Trophoblast cell (in vitro differentiated cells and primary cell): ENCODE results near the gene ZFAND3.

Source experiments
- DNase-seq, 2 donors: peaks; one replicate each; pipeline ENCODE4 v3.0.0-alpha.2; 2016
- H2AFZ ChIP-seq: 2 replicates; pipeline ENCODE4 v1.6.1; 2013; ENCODE audit warnings: low read length, moderate library complexity, mild to moderate bottlenecking; ENCODE audit not compliant: insufficient read depth, poor library complexity
- H2AK5ac ChIP-seq: 2 replicates; pipeline ENCODE4 v1.6.1; 2013; ENCODE audit warnings: mild to moderate bottlenecking, low read length
- H2BK120ac ChIP-seq: 2 replicates; pipeline ENCODE4 v1.6.1; 2013; ENCODE audit warnings: low read length, mild to moderate bottlenecking, moderate library complexity; ENCODE audit not compliant: insufficient read depth, poor library complexity
- H2BK12ac ChIP-seq: 2 replicates; pipeline ENCODE4 v1.6.1; 2013; ENCODE audit warnings: mild to moderate bottlenecking, low read length, moderate library complexity
- H2BK5ac ChIP-seq: 2 replicates; pipeline ENCODE4 v1.6.1; 2013; ENCODE audit warnings: low read length, low read depth, moderate library complexity, mild to moderate bottlenecking; ENCODE audit not compliant: poor library complexity
- H3K14ac ChIP-seq: 2 replicates; pipeline ENCODE4 v1.6.1; 2013; ENCODE audit warnings: mild to moderate bottlenecking, low read length
- H3K18ac ChIP-seq: 2 replicates; pipeline ENCODE4 v1.6.1; 2013; ENCODE audit warnings: mild to moderate bottlenecking, low read length
- H3K23ac ChIP-seq: 2 replicates; pipeline ENCODE4 v1.6.1; 2013; ENCODE audit warnings: low read length
- H3K27ac ChIP-seq: 2 replicates; pipeline ENCODE4 v1.5.1; 2013; ENCODE audit warnings: low read depth, mild to moderate bottlenecking, inconsistent platforms, low read length, moderate library complexity
- H3K27me3 ChIP-seq: 2 replicates; pipeline ENCODE4 v1.6.1; 2013; ENCODE audit warnings: inconsistent platforms, mild to moderate bottlenecking, low read length, moderate library complexity; ENCODE audit not compliant: insufficient read depth
- H3K36me3 ChIP-seq, 2 experiments: 1 replicate in 1 of 2; 2 replicates in 1 of 2; pipeline ENCODE4 v1.6.1; 2013; ENCODE audit warnings: low read length in 2 of 2, mild to moderate bottlenecking in 2 of 2, moderate library complexity in 1 of 2; ENCODE audit not compliant: insufficient read depth in 2 of 2, control insufficient read depth in 1 of 2
- H3K4ac ChIP-seq: 2 replicates; pipeline ENCODE4 v1.6.1; 2013; ENCODE audit warnings: low read depth, mild to moderate bottlenecking, low read length, moderate library complexity
- H3K4me1 ChIP-seq, 2 experiments: 1 replicate in 1 of 2; 2 replicates in 1 of 2; pipeline ENCODE4 v1.6.1; 2013; ENCODE audit warnings: low read length in 2 of 2, mild to moderate bottlenecking in 2 of 2, moderate library complexity in 1 of 2; ENCODE audit not compliant: insufficient read depth in 2 of 2, control insufficient read depth in 1 of 2
- H3K4me2 ChIP-seq: 2 replicates; pipeline ENCODE4 v1.6.1; 2013; ENCODE audit warnings: inconsistent platforms, mild to moderate bottlenecking, low read length, moderate library complexity
- H3K4me3 ChIP-seq: 2 replicates; pipeline ENCODE4 v1.5.1; 2013; ENCODE audit warnings: mild to moderate bottlenecking, low read depth, low read length, inconsistent platforms
- H3K79me1 ChIP-seq: one replicate; pipeline ENCODE4 v1.6.1; 2013; ENCODE audit warnings: low read length
- H3K79me2 ChIP-seq: 2 replicates; pipeline ENCODE4 v1.6.1; 2013; ENCODE audit warnings: low read length, mild to moderate bottlenecking; ENCODE audit not compliant: control insufficient read depth, insufficient read depth, poor library complexity
- H3K9ac ChIP-seq: 2 replicates; pipeline ENCODE4 v1.6.1; 2013; ENCODE audit warnings: mild to moderate bottlenecking, low read length
- H3K9me3 ChIP-seq: 2 replicates; pipeline ENCODE4 v1.6.1; 2013; ENCODE audit warnings: low read depth, mild to moderate bottlenecking, control low read depth, inconsistent platforms, low read length; ENCODE audit not compliant: insufficient read depth
- H4K12ac ChIP-seq: 2 replicates; pipeline ENCODE4 v1.6.1; 2013; ENCODE audit warnings: low read depth, mild to moderate bottlenecking, low read length, moderate library complexity
- H4K8ac ChIP-seq: 2 replicates; pipeline ENCODE4 v1.6.1; 2013; ENCODE audit warnings: low read depth, mild to moderate bottlenecking, low read length, moderate library complexity
- H4K91ac ChIP-seq: one replicate; pipeline ENCODE4 v1.6.1; 2013; ENCODE audit warnings: low read depth, mild to moderate bottlenecking, low read length, moderate library complexity
- WGBS: extraction: QIAGEN DNeasy Blood & Tissue Kit; methylation state at CpG from one replicate; pipeline ENCODE4 v1.1.7; 2013; ENCODE audit warnings: missing lambda C conversion rate; ENCODE audit not compliant: insufficient read length, insufficient coverage; ENCODE audit errors: extremely low coverage; 5-methylcytosine and 5-hydroxymethylcytosine counted together

ZFAND3 gene

GRCh38 chr6:38192487-38192886, 373.0 kb downstream of the ZFAND3 start:
- H3K9ac ChIP-seq, result no peak overlapping the region
- no peak overlapping the region for H3K4me2 ChIP-seq
- H3K36me3 ChIP-seq, result no peaks in the 10 kb centered on the region
- no peak overlapping the region for H4K91ac ChIP-seq
- no peak overlapping the region for H2BK120ac ChIP-seq
- no peak overlapping the region for H2BK12ac ChIP-seq
- no peak overlapping the region for H3K18ac ChIP-seq
- H3K27me3 ChIP-seq, result no peaks in the 10 kb centered on the region
- H3K79me2 ChIP-seq, result no peaks in the 10 kb centered on the region
- H2BK5ac ChIP-seq, result no peak overlapping the region
- H2AFZ ChIP-seq, result no peak overlapping the region
- no CpG with 5 or more reads among the region's 5 CpGs for WGBS
- H3K4me1 ChIP-seq, result no peaks in the 10 kb centered on the region
- H4K8ac ChIP-seq, result no peak overlapping the region
- H3K4me3 ChIP-seq, result no peak overlapping the region
- no peak overlapping the region for H3K27ac ChIP-seq
- H3K23ac ChIP-seq, result no peak overlapping the region
- no peak overlapping the region for H2AK5ac ChIP-seq
- DNase-seq, result no peak
- H3K14ac ChIP-seq, result no peak overlapping the region
- H3K79me1 ChIP-seq, result no peaks in the 10 kb centered on the region
- H4K12ac ChIP-seq, result no peak overlapping the region
- no peak overlapping the region for H3K4ac ChIP-seq
- peaks cover 3% of the 10 kb centered on the region for H3K9me3 ChIP-seq

GRCh38 chr6:38193051-38193450, 373.5 kb downstream of the ZFAND3 start:
- no peak overlapping the region for H2AK5ac ChIP-seq
- H2BK12ac ChIP-seq, result no peak overlapping the region
- no peaks in the 10 kb centered on the region for H3K36me3 ChIP-seq
- H4K91ac ChIP-seq, result no peak overlapping the region
- no peak overlapping the region for H3K4me3 ChIP-seq
- no peak overlapping the region for H3K4ac ChIP-seq
- H3K79me2 ChIP-seq, result no peaks in the 10 kb centered on the region
- H3K18ac ChIP-seq, result no peak overlapping the region
- H3K79me1 ChIP-seq, result no peaks in the 10 kb centered on the region
- no peak overlapping the region for H3K27ac ChIP-seq
- no peak overlapping the region for H3K9ac ChIP-seq
- no peaks in the 10 kb centered on the region for H3K4me1 ChIP-seq
- WGBS, result no CpG with 5 or more reads among the region's 7 CpGs
- no peak overlapping the region for H3K4me2 ChIP-seq
- H4K8ac ChIP-seq, result no peak overlapping the region
- no peak overlapping the region for H2BK120ac ChIP-seq
- no peak overlapping the region for H2AFZ ChIP-seq
- DNase-seq, result no peak
- H3K9me3 ChIP-seq, result peaks cover 3% of the 10 kb centered on the region
- H3K14ac ChIP-seq, result no peak overlapping the region
- no peak overlapping the region for H3K23ac ChIP-seq
- H2BK5ac ChIP-seq, result no peak overlapping the region
- no peak overlapping the region for H4K12ac ChIP-seq
- no peaks in the 10 kb centered on the region for H3K27me3 ChIP-seq

- Histone ChIP-seq H3K79me2 (no peaks in the 10 kb centered on the region), H3K14ac (no peak overlapping the region), H3K79me1 (no peaks in the 10 kb centered on the region), H3K4me3 (no peak overlapping the region), H2BK12ac (no peak overlapping the region), H3K36me3 (no peaks in the 10 kb centered on the region), H3K27ac (no peak overlapping the region), H3K4ac (no peak overlapping the region), H4K91ac (no peak overlapping the region), H2AFZ (no peak overlapping the region), H3K4me2 (no peak overlapping the region), H4K8ac (no peak overlapping the region), H3K18ac (no peak overlapping the region), H3K27me3 (no peaks in the 10 kb centered on the region), H2AK5ac (no peak overlapping the region), H3K9ac (no peak overlapping the region), H4K12ac (no peak overlapping the region), H3K9me3 (peaks cover 3% of the 10 kb centered on the region), H2BK5ac (no peak overlapping the region), H3K4me1 (no peaks in the 10 kb centered on the region), H3K23ac (no peak overlapping the region), H2BK120ac (no peak overlapping the region)
- no CpG with 5 or more reads among the region's 9 CpGs for WGBS
- no peak for DNase-seq
These were observed 374.2 kb downstream of the ZFAND3 start for GRCh38 chr6:38193481-38194281.

- Histone ChIP-seq H3K4me2 (no peak overlapping the region), H3K4me1 (no peaks in the 10 kb centered on the region), H3K23ac (no peak overlapping the region), H3K36me3 (no peaks in the 10 kb centered on the region), H2BK120ac (no peak overlapping the region), H4K12ac (no peak overlapping the region), H3K18ac (no peak overlapping the region), H3K4ac (no peak overlapping the region), H3K9ac (no peak overlapping the region), H3K79me1 (no peaks in the 10 kb centered on the region), H3K9me3 (peaks cover 3% of the 10 kb centered on the region), H2BK5ac (no peak overlapping the region), H4K8ac (no peak overlapping the region), H3K27ac (no peak overlapping the region), H2BK12ac (no peak overlapping the region), H2AFZ (no peak overlapping the region), H3K27me3 (no peaks in the 10 kb centered on the region), H3K14ac (no peak overlapping the region), H2AK5ac (no peak overlapping the region), H3K79me2 (no peaks in the 10 kb centered on the region), H4K91ac (no peak overlapping the region), H3K4me3 (no peak overlapping the region)
- no CpG with 5 or more reads among the region's 2 CpGs for WGBS
- no peak for DNase-seq
These were observed 374.7 kb downstream of the ZFAND3 start for GRCh38 chr6:38194282-38194572.
